Measurements from ENCODE around the gene ZDHHC1. TPM values are rescaled to one million over a fixed set of nuclear protein-coding genes. Genes with fewer than 3 reads are reported as not detected.

The ZDHHC1 gene
- total and polyA plus RNA-seq, 5 donors from 2014 or later: 0.60 TPM; not detected in 4

- no peak overlapping the region for H3K27ac ChIP-seq (ENCODE audit: insufficient read depth, low read length, poor library complexity, severe bottlenecking)
- no peak overlapping the region for H3K27ac Mint-ChIP-seq
- peaks cover 0 to 14% (median 3%) of the 10 kb centered on the region in 4 donors for H3K4me1 Mint-ChIP-seq
- no peak overlapping the region for H3K4me3 ChIP-seq (ENCODE audit: low read depth, low read length)
- H3K36me3 ChIP-seq (ENCODE audit: control insufficient read depth, insufficient read depth, low read length): no peaks in the 10 kb centered on the region
- no peaks in the 10 kb centered on the region for H3K27me3 ChIP-seq (ENCODE audit: control insufficient read depth, insufficient read depth, low read length)
- H3K9me3 Mint-ChIP-seq: no peaks in the 10 kb centered on the region
- no peak for ATAC-seq (ENCODE audit: low read depth in 2 of 2)
- no peak for DNase-seq
- H3K27me3 Mint-ChIP-seq: peaks cover 30% of the 10 kb centered on the region
- no peaks in the 10 kb centered on the region for H3K9me3 ChIP-seq (ENCODE audit: control insufficient read depth in 2 of 2, low read length in 2 of 2)
- peaks cover 18% of the 10 kb centered on the region for H3K4me1 ChIP-seq (ENCODE audit: control insufficient read depth, insufficient read depth, low read length, poor library complexity, severe bottlenecking)
- no peaks in the 10 kb centered on the region for H3K36me3 Mint-ChIP-seq
- no peak overlapping the region for H3K4me3 Mint-ChIP-seq
Observed at GRCh38 chr16:67397812-67398545, 18.3 kb downstream of the ZDHHC1 start.

- H3K9me3 ChIP-seq (ENCODE audit: control insufficient read depth in 2 of 2, low read length in 2 of 2): no peaks in the 10 kb centered on the region
- no peak for ATAC-seq (ENCODE audit: low read depth in 2 of 2)
- H3K27ac ChIP-seq (ENCODE audit: insufficient read depth, low read length, poor library complexity, severe bottlenecking): no peak overlapping the region
- Mint-ChIP-seq H3K4me1 (peaks cover 0 to 14% (median 3%) of the 10 kb centered on the region in 4 donors), H3K27me3 (peaks cover 32% of the 10 kb centered on the region), H3K9me3 (peaks cover 0 to 1% (median 0%) of the 10 kb centered on the region in 7 donors), H3K36me3 (no peaks in the 10 kb centered on the region), H3K27ac (no peak overlapping the region), H3K4me3 (peak overlapping the region in 1 of 4 donors; percentile 47)
- no peaks in the 10 kb centered on the region for H3K36me3 ChIP-seq (ENCODE audit: control insufficient read depth, insufficient read depth, low read length)
- no peak for DNase-seq
- H3K27me3 ChIP-seq (ENCODE audit: control insufficient read depth, insufficient read depth, low read length): no peaks in the 10 kb centered on the region
- H3K4me1 ChIP-seq (ENCODE audit: control insufficient read depth, insufficient read depth, low read length, poor library complexity, severe bottlenecking): peaks cover 18% of the 10 kb centered on the region
- H3K4me3 ChIP-seq (ENCODE audit: low read depth, low read length): no peak overlapping the region
Observed at GRCh38 chr16:67397036-67397801, 19.1 kb downstream of the ZDHHC1 start.

- DNase-seq (no peak), ATAC-seq (ENCODE audit: low read depth in 2 of 2) (no peak)
- Mint-ChIP-seq H3K36me3 (no peaks in the 10 kb centered on the region), H3K27ac (no peak overlapping the region), H3K9me3 (peaks cover 0 to 1% (median 0%) of the 10 kb centered on the region in 7 donors), H3K4me3 (no peak overlapping the region), H3K4me1 (peaks cover 0 to 17% (median 3%) of the 10 kb centered on the region in 4 donors), H3K27me3 (peaks cover 39% of the 10 kb centered on the region)
- H3K36me3 ChIP-seq (ENCODE audit: control insufficient read depth, insufficient read depth, low read length): no peaks in the 10 kb centered on the region
- H3K27me3 ChIP-seq (ENCODE audit: control insufficient read depth, insufficient read depth, low read length): no peaks in the 10 kb centered on the region
- H3K9me3 ChIP-seq (ENCODE audit: control insufficient read depth in 2 of 2, low read length in 2 of 2): no peaks in the 10 kb centered on the region
- peaks cover 18% of the 10 kb centered on the region for H3K4me1 ChIP-seq (ENCODE audit: control insufficient read depth, insufficient read depth, low read length, poor library complexity, severe bottlenecking)
- H3K4me3 ChIP-seq (ENCODE audit: low read depth, low read length): no peak overlapping the region
- H3K27ac ChIP-seq (ENCODE audit: insufficient read depth, low read length, poor library complexity, severe bottlenecking): no peak overlapping the region
Observed at GRCh38 chr16:67396159-67397035, 19.9 kb downstream of the ZDHHC1 start.

GRCh38 chr16:67395458-67396158 lies 20.7 kb downstream of the ZDHHC1 start:
- no peaks in the 10 kb centered on the region for H3K36me3 ChIP-seq (ENCODE audit: control insufficient read depth, insufficient read depth, low read length)
- no peak overlapping the region for H3K27ac Mint-ChIP-seq
- H3K4me3 ChIP-seq (ENCODE audit: low read depth, low read length): no peak overlapping the region
- no peak overlapping the region for H3K27ac ChIP-seq (ENCODE audit: insufficient read depth, low read length, poor library complexity, severe bottlenecking)
- H3K4me3 Mint-ChIP-seq: no peak overlapping the region
- peaks cover 39% of the 10 kb centered on the region for H3K27me3 Mint-ChIP-seq
- peaks cover 0 to 18% (median 3%) of the 10 kb centered on the region in 4 donors for H3K4me1 Mint-ChIP-seq
- H3K36me3 Mint-ChIP-seq: no peaks in the 10 kb centered on the region
- H3K9me3 Mint-ChIP-seq: peaks cover 0 to 1% (median 0%) of the 10 kb centered on the region in 7 donors
- no peaks in the 10 kb centered on the region for H3K27me3 ChIP-seq (ENCODE audit: control insufficient read depth, insufficient read depth, low read length)
- H3K4me1 ChIP-seq (ENCODE audit: control insufficient read depth, insufficient read depth, low read length, poor library complexity, severe bottlenecking): peaks cover 18% of the 10 kb centered on the region
- DNase-seq (no peak), ATAC-seq (ENCODE audit: low read depth in 2 of 2) (no peak)
- H3K9me3 ChIP-seq (ENCODE audit: control insufficient read depth in 2 of 2, low read length in 2 of 2): no peaks in the 10 kb centered on the region

- Mint-ChIP-seq H3K27me3 (peaks cover 42% of the 10 kb centered on the region), H3K9me3 (peaks cover 0 to 1% (median 0%) of the 10 kb centered on the region in 7 donors), H3K4me3 (no peak overlapping the region), H3K27ac (no peak overlapping the region), H3K4me1 (peaks cover 0 to 18% (median 3%) of the 10 kb centered on the region in 4 donors), H3K36me3 (no peaks in the 10 kb centered on the region)
- Histone ChIP-seq H3K4me1 (ENCODE audit: control insufficient read depth, insufficient read depth, low read length, poor library complexity, severe bottlenecking) (peaks cover 18% of the 10 kb centered on the region), H3K27me3 (ENCODE audit: control insufficient read depth, insufficient read depth, low read length) (no peaks in the 10 kb centered on the region), H3K27ac (ENCODE audit: insufficient read depth, low read length, poor library complexity, severe bottlenecking) (no peak overlapping the region), H3K36me3 (ENCODE audit: control insufficient read depth, insufficient read depth, low read length) (no peaks in the 10 kb centered on the region), H3K9me3 (ENCODE audit: control insufficient read depth in 2 of 2, low read length in 2 of 2) (no peaks in the 10 kb centered on the region), H3K4me3 (ENCODE audit: low read depth, low read length) (no peak overlapping the region)
- DNase-seq (no peak), ATAC-seq (ENCODE audit: low read depth in 2 of 2) (no peak)
Observed at GRCh38 chr16:67395105-67395457, 21.2 kb downstream of the ZDHHC1 start.

GRCh38 chr16:67394155-67395104 lies 21.8 kb downstream of the ZDHHC1 start:
- Histone ChIP-seq H3K27me3 (ENCODE audit: control insufficient read depth, insufficient read depth, low read length) (no peaks in the 10 kb centered on the region), H3K36me3 (ENCODE audit: control insufficient read depth, insufficient read depth, low read length) (no peaks in the 10 kb centered on the region), H3K4me1 (ENCODE audit: control insufficient read depth, insufficient read depth, low read length, poor library complexity, severe bottlenecking) (peaks cover 18% of the 10 kb centered on the region), H3K9me3 (ENCODE audit: control insufficient read depth in 2 of 2, low read length in 2 of 2) (no peaks in the 10 kb centered on the region), H3K4me3 (ENCODE audit: low read depth, low read length) (no peak overlapping the region), H3K27ac (ENCODE audit: insufficient read depth, low read length, poor library complexity, severe bottlenecking) (no peak overlapping the region)
- H3K9me3 Mint-ChIP-seq: peaks cover 0 to 1% (median 0%) of the 10 kb centered on the region in 7 donors
- peaks cover 0 to 18% (median 3%) of the 10 kb centered on the region in 4 donors for H3K4me1 Mint-ChIP-seq
- no peaks in the 10 kb centered on the region for H3K36me3 Mint-ChIP-seq
- H3K27me3 Mint-ChIP-seq: peaks cover 48% of the 10 kb centered on the region
- DNase-seq (no peak), ATAC-seq (ENCODE audit: low read depth in 2 of 2) (no peak)
- H3K27ac Mint-ChIP-seq: no peak overlapping the region
- peak overlapping the region in 3 of 4 donors; percentile 31 to 62 (median 56) for H3K4me3 Mint-ChIP-seq

Data from CD4-positive, CD25-positive, alpha-beta regulatory T cell (primary cell).